T-helper 17 cell (primary cell): ENCODE results near the gene AGRP. TPM values are rescaled to one million over a fixed set of nuclear protein-coding genes. Genes with fewer than 3 reads are reported as not detected.

ENCODE experiments used
- ATAC-seq: fragments of 150-1000 bp; cut with Tn5 transposase; 2 replicates; pipeline ENCODE4 v1.10.0; 2021; ENCODE audit warnings: mild to moderate bottlenecking, moderate library complexity
- DNase-seq, 3 donors: peaks; one replicate each; pipeline versions ENCODE4 v3.0.0 to v3.0.0-alpha.2; 2020 to 2021
- H3K9me3 ChIP-seq: one replicate; pipeline ENCODE4 v1.7.0; 2013; ENCODE audit warnings: low read length, mild to moderate bottlenecking; ENCODE audit not compliant: control insufficient read depth, poor library complexity, severe bottlenecking
- H3K27ac Mint-ChIP-seq: one replicate; pipeline ENCODE4 v1.8.0; 2022; ENCODE audit warnings: mild to moderate bottlenecking, moderate library complexity, mixed read lengths
- H3K27me3 Mint-ChIP-seq: one replicate; pipeline ENCODE4 v1.8.0; 2022; ENCODE audit warnings: mixed read lengths
- H3K36me3 Mint-ChIP-seq: one replicate; pipeline ENCODE4 v1.8.0; 2022; ENCODE audit warnings: low read depth, mixed read lengths
- H3K4me1 Mint-ChIP-seq: one replicate; pipeline ENCODE4 v1.8.0; 2022; ENCODE audit warnings: mild to moderate bottlenecking, mixed read lengths
- H3K4me3 Mint-ChIP-seq: one replicate; pipeline ENCODE4 v1.8.0; 2022; ENCODE audit warnings: mild to moderate bottlenecking, moderate library complexity, mixed read lengths
- total RNA-seq, 4 donors: library from RNA in 2 of 4; stranded (reverse) in 2 of 4; gene quantifications; one replicate each; pipeline ENCODE4 v1.2.3 and lab custom pipeline; 2022 to 2026

AGRP gene
- total RNA-seq, 2 donors from 2014 or later: not detected

- peaks cover 10% of the 10 kb centered on the region for H3K4me1 Mint-ChIP-seq
- DNase-seq (no peak), ATAC-seq (no peak)
- no peaks in the 10 kb centered on the region for H3K9me3 ChIP-seq
- no peak overlapping the region for H3K4me3 Mint-ChIP-seq
- H3K36me3 Mint-ChIP-seq: no peaks in the 10 kb centered on the region
- no peaks in the 10 kb centered on the region for H3K27me3 Mint-ChIP-seq
- peak overlapping the region; percentile 47 for H3K27ac Mint-ChIP-seq
Measured at GRCh38 chr16:67486805-67487204, 3.5 kb upstream of the AGRP start.

- no peak overlapping the region for H3K27ac Mint-ChIP-seq
- H3K4me3 Mint-ChIP-seq: no peak overlapping the region
- ATAC-seq: no peak
- peaks cover 16% of the 10 kb centered on the region for H3K4me1 Mint-ChIP-seq
- no peaks in the 10 kb centered on the region for H3K27me3 Mint-ChIP-seq
- DNase-seq: no peak
- H3K9me3 ChIP-seq: no peaks in the 10 kb centered on the region
- H3K36me3 Mint-ChIP-seq: peaks cover 3% of the 10 kb centered on the region
Measured at GRCh38 chr16:67483731-67484525, 581 bp upstream of the AGRP start.

GRCh38 chr16:67482233-67482924 is 968 bp downstream of the AGRP start:
- Mint-ChIP-seq H3K4me1 (peaks cover 25% of the 10 kb centered on the region), H3K27ac (peak overlapping the region; percentile 99), H3K36me3 (peaks cover 3% of the 10 kb centered on the region), H3K27me3 (no peaks in the 10 kb centered on the region), H3K4me3 (peak overlapping the region; percentile 100)
- H3K9me3 ChIP-seq: no peaks in the 10 kb centered on the region
- ATAC-seq (no peak), DNase-seq (no peak)

GRCh38 chr16:67481561-67482232 is 1.6 kb downstream of the AGRP start:
- ATAC-seq (peak; percentile 10), DNase-seq (peak; percentile 19 to 22 (median 20))
- H3K9me3 ChIP-seq: no peaks in the 10 kb centered on the region
- peaks cover 3% of the 10 kb centered on the region for H3K36me3 Mint-ChIP-seq
- no peaks in the 10 kb centered on the region for H3K27me3 Mint-ChIP-seq
- peak overlapping the region; percentile 99 for H3K27ac Mint-ChIP-seq
- peaks cover 25% of the 10 kb centered on the region for H3K4me1 Mint-ChIP-seq
- H3K4me3 Mint-ChIP-seq: peak overlapping the region; percentile 100

- Mint-ChIP-seq H3K27ac (peak within 1 kb of the TSS; percentile 99), H3K4me1 (peaks cover 25% of the 10 kb centered on the region), H3K36me3 (peaks cover 3% of the 10 kb centered on the region), H3K27me3 (no peaks in the 10 kb centered on the region), H3K4me3 (peak within 1 kb of the TSS; percentile 100)
- peak; percentile 90 for ATAC-seq
- DNase-seq: peak; percentile 98 to 99 (median 99)
- H3K9me3 ChIP-seq: no peaks in the 10 kb centered on the region
Measured at GRCh38 chr16:67480833-67481560, 2.4 kb downstream of the AGRP start, which contains the start of gene ATP6V0D1. TSS of gene ATP6V0D1 (minus strand) at chr16:67481157. CDS start at chr16:67481086, 71 bp downstream.

GRCh38 chr16:67477960-67478554 is 5.3 kb downstream of the AGRP start:
- no peaks in the 10 kb centered on the region for H3K27me3 Mint-ChIP-seq
- peaks cover 37% of the 10 kb centered on the region for H3K4me1 Mint-ChIP-seq
- DNase-seq: no peak
- peaks cover 6% of the 10 kb centered on the region for H3K36me3 Mint-ChIP-seq
- peak overlapping the region; percentile 47 for H3K27ac Mint-ChIP-seq
- no peak for ATAC-seq
- H3K9me3 ChIP-seq: no peaks in the 10 kb centered on the region
- H3K4me3 Mint-ChIP-seq: peak overlapping the region; percentile 67

- Mint-ChIP-seq H3K4me1 (peaks cover 40% of the 10 kb centered on the region), H3K4me3 (no peak overlapping the region), H3K27ac (peak overlapping the region; percentile 63), H3K27me3 (no peaks in the 10 kb centered on the region), H3K36me3 (peaks cover 3% of the 10 kb centered on the region)
- ATAC-seq (no peak), DNase-seq (no peak)
- no peaks in the 10 kb centered on the region for H3K9me3 ChIP-seq
Measured at GRCh38 chr16:67474551-67475455, 8.5 kb downstream of the AGRP start.

- Mint-ChIP-seq H3K27ac (peak overlapping the region; percentile 19), H3K27me3 (no peaks in the 10 kb centered on the region)
- no peak for DNase-seq
Measured at GRCh38 chr16:67471758-67472384, 11.5 kb downstream of the AGRP start.

GRCh38 chr16:67470359-67470758 is 13.0 kb downstream of the AGRP start:
- Mint-ChIP-seq H3K27me3 (no peaks in the 10 kb centered on the region), H3K4me1 (peaks cover 42% of the 10 kb centered on the region), H3K4me3 (no peak overlapping the region), H3K36me3 (peaks cover 3% of the 10 kb centered on the region), H3K27ac (no peak overlapping the region)
- DNase-seq (no peak), ATAC-seq (no peak)
- H3K9me3 ChIP-seq: no peaks in the 10 kb centered on the region

More at GRCh38 chr16:67471758-67472384, 11.5 kb downstream of the AGRP start:
- peaks cover 3% of the 10 kb centered on the region for H3K36me3 Mint-ChIP-seq
- peaks cover 38% of the 10 kb centered on the region for H3K4me1 Mint-ChIP-seq
- H3K9me3 ChIP-seq: no peaks in the 10 kb centered on the region
- H3K4me3 Mint-ChIP-seq: no peak overlapping the region
- ATAC-seq: no peak

GRCh38 chr16:67468731-67469130 is 14.6 kb downstream of the AGRP start:
- Mint-ChIP-seq H3K27ac (peak overlapping the region; percentile 54), H3K27me3 (no peaks in the 10 kb centered on the region), H3K36me3 (no peaks in the 10 kb centered on the region), H3K4me1 (peaks cover 30% of the 10 kb centered on the region), H3K4me3 (no peak overlapping the region)
- no peaks in the 10 kb centered on the region for H3K9me3 ChIP-seq
- no peak for ATAC-seq
- no peak for DNase-seq

- H3K27me3 Mint-ChIP-seq: no peaks in the 10 kb centered on the region
- no peak for DNase-seq
- H3K4me1 Mint-ChIP-seq: peaks cover 31% of the 10 kb centered on the region
- no peak for ATAC-seq
- no peaks in the 10 kb centered on the region for H3K36me3 Mint-ChIP-seq
- H3K9me3 ChIP-seq: no peaks in the 10 kb centered on the region
- H3K4me3 Mint-ChIP-seq: no peak overlapping the region
- H3K27ac Mint-ChIP-seq: peak overlapping the region; percentile 53
Measured at GRCh38 chr16:67466581-67466980, 16.8 kb downstream of the AGRP start.
